Tibial nerve (tissue), 3 donors: Measurements from ENCODE around the gene SLC15A5.

ENCODE experiments used
- POLR2A ChIP-seq, 2 donors: fragments of 450-650 bp; IDR thresholded peaks; one replicate each; pipeline ENCODE4 v1.6.1; 2017; ENCODE audit warnings: antibody characterized with exemption in 2 of 2, mild to moderate bottlenecking in 2 of 2, moderate library complexity in 2 of 2
- TF ChIP-seq, protein P1 (sequence below), 5 experiments: fragments of 200-600 bp in 3 of 5; fragments of 450-650 bp in 2 of 5; sonication (generic) in 3 of 5; IDR thresholded peaks; one replicate each; pipeline ENCODE4 v1.5.1; 2016 to 2019; ENCODE audit warnings: antibody characterized with exemption in 5 of 5, mild to moderate bottlenecking in 3 of 5, moderate library complexity in 2 of 5

- TF ChIP-seq, protein P1, sequence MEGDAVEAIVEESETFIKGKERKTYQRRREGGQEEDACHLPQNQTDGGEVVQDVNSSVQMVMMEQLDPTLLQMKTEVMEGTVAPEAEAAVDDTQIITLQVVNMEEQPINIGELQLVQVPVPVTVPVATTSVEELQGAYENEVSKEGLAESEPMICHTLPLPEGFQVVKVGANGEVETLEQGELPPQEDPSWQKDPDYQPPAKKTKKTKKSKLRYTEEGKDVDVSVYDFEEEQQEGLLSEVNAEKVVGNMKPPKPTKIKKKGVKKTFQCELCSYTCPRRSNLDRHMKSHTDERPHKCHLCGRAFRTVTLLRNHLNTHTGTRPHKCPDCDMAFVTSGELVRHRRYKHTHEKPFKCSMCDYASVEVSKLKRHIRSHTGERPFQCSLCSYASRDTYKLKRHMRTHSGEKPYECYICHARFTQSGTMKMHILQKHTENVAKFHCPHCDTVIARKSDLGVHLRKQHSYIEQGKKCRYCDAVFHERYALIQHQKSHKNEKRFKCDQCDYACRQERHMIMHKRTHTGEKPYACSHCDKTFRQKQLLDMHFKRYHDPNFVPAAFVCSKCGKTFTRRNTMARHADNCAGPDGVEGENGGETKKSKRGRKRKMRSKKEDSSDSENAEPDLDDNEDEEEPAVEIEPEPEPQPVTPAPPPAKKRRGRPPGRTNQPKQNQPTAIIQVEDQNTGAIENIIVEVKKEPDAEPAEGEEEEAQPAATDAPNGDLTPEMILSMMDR (IDR thresholded peaks at IDR 0.05), result no peak
- TF ChIP-seq POLR2A (IDR thresholded peaks at IDR 0.05), result no peak
Measured at GRCh38 chr12:16299403-16299802, 21.9 kb upstream of the SLC15A5 start.
